Neural cell (in vitro differentiated cells): ENCODE results near the gene SCART1.
"Not testable (repeated sequence)": the region's sequence is repeated elsewhere in the genome, so short reads cannot be mapped to it uniquely, and the experiment has no call there.

Experiments used
- EP300 ChIP-seq: fragments of 450-650 bp; conservative IDR thresholded peaks from 2 replicates; pipeline ENCODE4 v1.6.1; 2014; ENCODE audit warnings: antibody characterized with exemption, mild to moderate bottlenecking, moderate library complexity; ENCODE audit not compliant: poor library complexity, severe bottlenecking
- EZH2 ChIP-seq: fragments of 200-600, 300-800 bp; shearing (Covaris generic), sonication (generic); IDR thresholded peaks from 2 replicates; pipeline ENCODE4 v1.6.1; 2014; ENCODE audit warnings: antibody characterized with exemption, low read length, borderline replicate concordance, mild to moderate bottlenecking; ENCODE audit not compliant: insufficient read depth, poor library complexity, severe bottlenecking
- MXI1 ChIP-seq: fragments of 450-650 bp; conservative IDR thresholded peaks from 2 replicates; pipeline ENCODE4 v1.6.1; 2014; ENCODE audit warnings: antibody characterized with exemption, mild to moderate bottlenecking; ENCODE audit not compliant: poor library complexity, severe bottlenecking
- TF ChIP-seq, protein P1 (sequence below): fragments of 450-650 bp; IDR thresholded peaks from 2 replicates; pipeline ENCODE4 v1.5.1; 2014; ENCODE audit warnings: antibody characterized with exemption, mild to moderate bottlenecking, moderate library complexity; ENCODE audit not compliant: poor library complexity, severe bottlenecking
- TF ChIP-seq, protein P2 (sequence below): IDR thresholded peaks from 2 replicates; pipeline ENCODE4 v1.6.1; 2012; ENCODE audit warnings: borderline replicate concordance

DNA sequence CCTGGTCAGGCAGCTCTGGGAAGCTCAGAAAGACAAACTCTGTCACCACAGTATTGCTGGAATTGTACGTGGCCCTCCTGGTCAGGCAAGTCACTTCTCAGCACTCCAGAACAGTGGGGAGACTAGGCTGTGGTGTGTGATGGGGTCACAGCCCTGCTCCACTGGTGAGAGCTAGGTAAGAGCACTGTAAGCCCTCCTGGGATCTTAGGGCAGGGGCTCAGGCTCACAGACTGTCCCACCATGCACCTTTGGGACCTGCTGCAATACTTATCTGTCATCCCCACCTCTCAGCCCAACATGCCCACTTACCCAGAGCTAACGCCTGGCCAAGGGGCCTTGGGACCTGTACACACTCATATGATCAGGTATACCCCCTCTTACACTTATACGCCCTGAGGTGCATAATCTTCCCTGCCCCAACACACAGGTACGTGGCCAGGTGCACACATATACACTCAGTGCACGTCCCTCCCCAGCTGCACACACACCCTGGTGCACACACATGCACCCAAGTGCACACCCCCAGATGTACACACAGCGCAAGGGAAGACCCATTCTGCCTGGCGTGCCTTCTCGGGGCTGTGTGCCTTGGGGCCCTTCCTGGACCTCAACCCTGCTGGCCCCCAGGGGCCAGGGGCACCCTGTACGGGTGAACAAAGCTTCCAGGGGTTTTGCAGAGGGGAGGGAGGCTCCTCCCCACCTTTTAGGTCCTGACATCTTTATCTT lies 21.7 kb upstream of the SCART1 start:
- TF ChIP-seq, protein P1, sequence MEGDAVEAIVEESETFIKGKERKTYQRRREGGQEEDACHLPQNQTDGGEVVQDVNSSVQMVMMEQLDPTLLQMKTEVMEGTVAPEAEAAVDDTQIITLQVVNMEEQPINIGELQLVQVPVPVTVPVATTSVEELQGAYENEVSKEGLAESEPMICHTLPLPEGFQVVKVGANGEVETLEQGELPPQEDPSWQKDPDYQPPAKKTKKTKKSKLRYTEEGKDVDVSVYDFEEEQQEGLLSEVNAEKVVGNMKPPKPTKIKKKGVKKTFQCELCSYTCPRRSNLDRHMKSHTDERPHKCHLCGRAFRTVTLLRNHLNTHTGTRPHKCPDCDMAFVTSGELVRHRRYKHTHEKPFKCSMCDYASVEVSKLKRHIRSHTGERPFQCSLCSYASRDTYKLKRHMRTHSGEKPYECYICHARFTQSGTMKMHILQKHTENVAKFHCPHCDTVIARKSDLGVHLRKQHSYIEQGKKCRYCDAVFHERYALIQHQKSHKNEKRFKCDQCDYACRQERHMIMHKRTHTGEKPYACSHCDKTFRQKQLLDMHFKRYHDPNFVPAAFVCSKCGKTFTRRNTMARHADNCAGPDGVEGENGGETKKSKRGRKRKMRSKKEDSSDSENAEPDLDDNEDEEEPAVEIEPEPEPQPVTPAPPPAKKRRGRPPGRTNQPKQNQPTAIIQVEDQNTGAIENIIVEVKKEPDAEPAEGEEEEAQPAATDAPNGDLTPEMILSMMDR = not testable (repeated sequence)
- TF ChIP-seq EZH2, EP300, MXI1: not testable (repeated sequence)
- TF ChIP-seq, protein P2, sequence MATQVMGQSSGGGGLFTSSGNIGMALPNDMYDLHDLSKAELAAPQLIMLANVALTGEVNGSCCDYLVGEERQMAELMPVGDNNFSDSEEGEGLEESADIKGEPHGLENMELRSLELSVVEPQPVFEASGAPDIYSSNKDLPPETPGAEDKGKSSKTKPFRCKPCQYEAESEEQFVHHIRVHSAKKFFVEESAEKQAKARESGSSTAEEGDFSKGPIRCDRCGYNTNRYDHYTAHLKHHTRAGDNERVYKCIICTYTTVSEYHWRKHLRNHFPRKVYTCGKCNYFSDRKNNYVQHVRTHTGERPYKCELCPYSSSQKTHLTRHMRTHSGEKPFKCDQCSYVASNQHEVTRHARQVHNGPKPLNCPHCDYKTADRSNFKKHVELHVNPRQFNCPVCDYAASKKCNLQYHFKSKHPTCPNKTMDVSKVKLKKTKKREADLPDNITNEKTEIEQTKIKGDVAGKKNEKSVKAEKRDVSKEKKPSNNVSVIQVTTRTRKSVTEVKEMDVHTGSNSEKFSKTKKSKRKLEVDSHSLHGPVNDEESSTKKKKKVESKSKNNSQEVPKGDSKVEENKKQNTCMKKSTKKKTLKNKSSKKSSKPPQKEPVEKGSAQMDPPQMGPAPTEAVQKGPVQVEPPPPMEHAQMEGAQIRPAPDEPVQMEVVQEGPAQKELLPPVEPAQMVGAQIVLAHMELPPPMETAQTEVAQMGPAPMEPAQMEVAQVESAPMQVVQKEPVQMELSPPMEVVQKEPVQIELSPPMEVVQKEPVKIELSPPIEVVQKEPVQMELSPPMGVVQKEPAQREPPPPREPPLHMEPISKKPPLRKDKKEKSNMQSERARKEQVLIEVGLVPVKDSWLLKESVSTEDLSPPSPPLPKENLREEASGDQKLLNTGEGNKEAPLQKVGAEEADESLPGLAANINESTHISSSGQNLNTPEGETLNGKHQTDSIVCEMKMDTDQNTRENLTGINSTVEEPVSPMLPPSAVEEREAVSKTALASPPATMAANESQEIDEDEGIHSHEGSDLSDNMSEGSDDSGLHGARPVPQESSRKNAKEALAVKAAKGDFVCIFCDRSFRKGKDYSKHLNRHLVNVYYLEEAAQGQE = not testable (repeated sequence)
